ENCODE data around the gene IFI44L.

GRCh38 chr1:78603206-78603605 is 17.0 kb upstream of the IFI44L start:
- TF ChIP-seq CTCF (IDR thresholded peaks at IDR 0.05; ENCODE audit: low read depth, low read length) (no peak), POLR2A (IDR thresholded peaks at IDR 0.05; ENCODE audit: extremely low read depth, insufficient read length) (no peak)
